ENCODE data around the gene NLGN2. TPM values are rescaled to one million over a fixed set of nuclear protein-coding genes. Genes with fewer than 3 reads are reported as not detected.

NLGN2 gene
- total RNA-seq, 4 donors from 2014 or later: 5.5 to 9.6 (median 6.4) TPM

DNA sequence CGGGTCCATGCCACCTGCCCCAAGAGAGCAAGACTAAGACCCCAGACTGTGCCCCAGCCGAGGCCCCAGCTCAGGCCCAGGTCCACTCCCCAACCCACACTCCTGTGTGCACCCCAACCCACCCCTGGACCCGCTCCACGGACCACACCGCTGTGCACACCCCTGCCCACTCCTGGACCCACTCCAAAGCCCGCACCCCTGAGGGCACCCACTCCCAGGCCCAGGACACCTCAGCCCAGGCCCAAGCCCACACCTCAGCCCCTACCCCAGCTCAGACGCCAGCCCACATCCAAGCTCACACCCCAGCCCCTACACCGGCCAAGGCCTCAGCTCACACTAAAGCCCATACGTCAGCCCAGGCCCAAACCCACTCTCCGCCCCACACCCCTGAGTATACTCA is 22.1 kb downstream of the NLGN2 start:
- no peak for DNase-seq (ENCODE audit: low spot score in 2 of 2)
- 90 to 93% methylated on average over 10 of the region's 10 CpGs for WGBS, 2 donors
- intact Hi-C loops (cut with DNase I; ENCODE audit: low total_unique reads): loop anchor here (10.0 kb wide), 2 partner anchors 65 to 135 kb away; partner anchors contain the start of gene SENP3
- TF ChIP-seq POLR2A (IDR thresholded peaks at IDR 0.05): no peak
- TF ChIP-seq, protein P1, sequence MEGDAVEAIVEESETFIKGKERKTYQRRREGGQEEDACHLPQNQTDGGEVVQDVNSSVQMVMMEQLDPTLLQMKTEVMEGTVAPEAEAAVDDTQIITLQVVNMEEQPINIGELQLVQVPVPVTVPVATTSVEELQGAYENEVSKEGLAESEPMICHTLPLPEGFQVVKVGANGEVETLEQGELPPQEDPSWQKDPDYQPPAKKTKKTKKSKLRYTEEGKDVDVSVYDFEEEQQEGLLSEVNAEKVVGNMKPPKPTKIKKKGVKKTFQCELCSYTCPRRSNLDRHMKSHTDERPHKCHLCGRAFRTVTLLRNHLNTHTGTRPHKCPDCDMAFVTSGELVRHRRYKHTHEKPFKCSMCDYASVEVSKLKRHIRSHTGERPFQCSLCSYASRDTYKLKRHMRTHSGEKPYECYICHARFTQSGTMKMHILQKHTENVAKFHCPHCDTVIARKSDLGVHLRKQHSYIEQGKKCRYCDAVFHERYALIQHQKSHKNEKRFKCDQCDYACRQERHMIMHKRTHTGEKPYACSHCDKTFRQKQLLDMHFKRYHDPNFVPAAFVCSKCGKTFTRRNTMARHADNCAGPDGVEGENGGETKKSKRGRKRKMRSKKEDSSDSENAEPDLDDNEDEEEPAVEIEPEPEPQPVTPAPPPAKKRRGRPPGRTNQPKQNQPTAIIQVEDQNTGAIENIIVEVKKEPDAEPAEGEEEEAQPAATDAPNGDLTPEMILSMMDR (IDR thresholded peaks at IDR 0.05): no peak
- H3K4me3 ChIP-seq (ENCODE audit: low read depth, poor library complexity, severe bottlenecking): no peak overlapping the region

DNA sequence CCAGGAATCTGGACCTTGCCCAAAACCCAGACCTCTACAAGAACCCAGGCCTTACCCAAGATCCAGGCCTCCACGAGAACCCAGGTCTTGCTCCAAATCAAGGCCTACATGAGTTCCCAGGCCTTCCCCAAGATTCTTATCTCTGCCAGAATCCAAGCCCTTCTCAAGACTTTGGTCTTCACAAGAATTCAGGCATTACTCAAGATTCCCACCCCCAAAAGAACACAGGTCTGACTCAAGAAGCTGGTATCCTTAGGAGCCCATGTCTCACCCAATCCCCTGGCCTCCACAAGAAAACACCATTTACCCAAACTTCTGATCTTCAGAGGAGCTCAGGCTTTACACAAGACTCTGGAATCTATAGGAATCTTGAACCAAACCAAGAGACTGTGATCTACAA is 23.6 kb downstream of the NLGN2 start:
- 81 to 89% methylated on average over 1 of the region's 1 CpG for whole genome bisulfite sequencing, 2 donors
- H3K4me3 ChIP-seq (ENCODE audit: low read depth, poor library complexity, severe bottlenecking): no peak overlapping the region
- no peak for DNase-seq (ENCODE audit: low spot score in 2 of 2)
- intact Hi-C loops (cut with DNase I; ENCODE audit: low total_unique reads): loop anchor here (10.0 kb wide), 1 partner anchor 134 kb away; the partner anchor contains the start of gene SENP3
- TF ChIP-seq POLR2A (IDR thresholded peaks at IDR 0.05): no peak
- TF ChIP-seq, protein P1 (IDR thresholded peaks at IDR 0.05): no peak

DNA sequence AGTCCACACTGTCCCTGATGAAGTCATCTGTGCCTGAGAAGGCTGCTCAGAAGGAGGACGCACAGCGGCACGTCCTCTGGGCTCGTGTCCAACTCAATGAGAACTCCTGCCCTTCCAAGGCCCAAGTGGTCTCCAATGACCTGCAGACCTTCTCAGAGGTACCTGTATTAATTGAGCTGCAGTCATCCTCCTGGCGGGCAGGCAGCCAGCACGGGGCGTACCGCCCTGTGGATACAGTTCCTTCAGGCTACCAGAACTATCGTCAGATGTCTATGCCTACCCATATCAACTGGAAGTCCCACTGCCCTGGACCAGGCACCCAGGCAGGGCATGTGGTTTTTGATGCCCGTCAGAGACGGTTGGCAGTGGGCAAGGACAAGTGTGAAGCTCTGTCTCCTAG is 24.7 kb downstream of the NLGN2 start:
- 86 to 93% methylated on average over 11 of the region's 11 CpGs for WGBS, 2 donors
- no peak for TF ChIP-seq POLR2A (IDR thresholded peaks at IDR 0.05)
- TF ChIP-seq, protein P1 (IDR thresholded peaks at IDR 0.05): no peak
- no peak for DNase-seq (ENCODE audit: low spot score in 2 of 2)
- H3K4me3 ChIP-seq (ENCODE audit: low read depth, poor library complexity, severe bottlenecking): no peak overlapping the region
- intact Hi-C loops (cut with DNase I; ENCODE audit: low total_unique reads): loop anchor here (10.0 kb wide), 1 partner anchor 133 kb away; the partner anchor contains the start of gene SENP3

DNA sequence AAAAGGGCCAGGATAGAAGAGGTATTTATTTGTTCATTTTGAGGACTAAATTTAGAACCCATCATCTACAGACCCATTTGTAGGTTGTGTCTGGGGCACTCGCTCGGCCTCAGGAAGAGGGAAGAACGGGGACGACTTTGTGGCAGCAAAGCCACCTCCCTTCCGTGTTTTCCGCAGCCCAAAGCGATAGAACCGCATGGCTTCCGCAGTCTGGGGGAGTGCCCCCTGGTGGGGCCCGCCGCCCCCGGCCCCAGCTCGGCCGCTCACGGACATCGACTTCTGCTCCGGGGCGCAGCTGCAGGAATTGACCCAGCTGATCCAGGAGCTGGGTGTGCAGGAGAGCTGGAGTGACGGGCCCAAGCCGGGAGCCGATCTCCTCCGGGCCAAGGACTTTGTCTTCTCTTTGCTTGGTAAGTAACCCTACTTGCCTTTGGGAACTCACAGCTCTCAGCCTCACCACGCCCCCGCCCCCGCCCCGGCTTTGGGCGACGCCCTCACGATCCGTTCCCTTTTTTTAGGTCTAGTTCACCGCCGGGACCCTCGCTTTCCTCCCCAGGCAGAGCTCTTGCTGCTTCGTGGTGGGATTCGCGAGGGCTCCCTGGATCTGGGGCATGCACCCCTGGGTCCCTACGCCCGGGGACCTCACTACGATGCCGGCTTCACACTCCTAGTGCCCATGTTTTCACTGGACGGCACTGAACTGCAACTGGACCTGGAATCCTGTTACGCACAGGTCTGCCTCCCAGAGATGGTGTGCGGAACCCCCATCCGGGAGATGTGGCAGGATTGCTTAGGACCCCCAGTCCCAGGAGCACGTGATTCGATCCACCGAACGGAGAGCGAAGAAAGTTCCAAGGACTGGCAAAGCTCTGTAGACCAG is 28.3 kb downstream of the NLGN2 start:
- 6 to 8% methylated on average over 39 to 47 of the region's 49 CpGs for WGBS, 2 donors
- intact Hi-C loops (cut with DNase I; ENCODE audit: low total_unique reads): loop anchor here (10.0 kb wide), 1 partner anchor 129 kb away; the partner anchor contains the start of gene SENP3

DNA sequence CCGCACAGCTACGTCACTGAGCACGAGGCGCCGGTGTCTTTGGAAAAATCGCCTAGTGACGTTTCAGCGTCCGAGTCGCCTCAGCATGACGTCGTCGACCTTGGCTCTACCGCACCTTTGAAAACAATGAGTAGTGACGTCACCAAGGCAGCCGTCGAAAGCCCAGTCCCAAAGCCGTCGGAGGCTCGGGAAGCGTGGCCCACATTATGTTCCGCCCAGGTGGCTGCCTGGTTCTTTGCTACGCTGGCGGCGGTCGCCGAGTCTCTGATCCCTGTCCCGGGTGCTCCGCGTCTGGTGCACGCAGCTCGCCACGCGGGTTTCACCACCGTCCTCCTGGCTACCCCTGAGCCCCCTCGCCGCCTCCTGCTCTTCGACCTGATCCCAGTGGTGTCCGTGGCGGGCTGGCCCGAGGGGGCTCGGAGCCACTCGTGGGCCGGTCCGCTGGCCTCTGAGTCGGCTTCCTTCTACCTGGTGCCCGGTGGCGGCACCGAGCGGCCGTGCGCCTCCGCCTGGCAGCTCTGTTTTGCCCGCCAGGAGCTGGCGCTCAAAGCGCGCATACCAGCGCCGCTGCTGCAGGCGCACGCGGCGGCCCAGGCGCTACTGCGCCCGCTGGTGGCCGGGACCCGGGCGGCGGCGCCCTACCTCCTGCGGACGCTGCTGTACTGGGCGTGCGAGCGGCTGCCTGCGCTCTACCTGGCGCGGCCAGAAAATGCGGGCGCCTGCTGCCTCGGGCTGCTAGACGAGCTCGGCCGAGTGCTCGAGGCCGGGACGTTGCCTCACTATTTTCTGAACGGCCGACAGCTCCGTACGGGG is 29.1 kb downstream of the NLGN2 start:
- peak; percentile 58 to 95 for DNase-seq (ENCODE audit: low spot score in 2 of 2)
- 5 to 6% methylated on average over 39 to 51 of the region's 92 CpGs for WGBS, 2 donors
- TF ChIP-seq, protein P1 (IDR thresholded peaks at IDR 0.05): no peak
- TF ChIP-seq POLR2A (IDR thresholded peaks at IDR 0.05): no peak
- intact Hi-C loops (cut with DNase I; ENCODE audit: low total_unique reads): loop anchor here (10.0 kb wide), 1 partner anchor 128 kb away; the partner anchor contains the start of gene SENP3
- no peak overlapping the region for H3K4me3 ChIP-seq (ENCODE audit: low read depth, poor library complexity, severe bottlenecking)

More for the DNA sequence above, 28.3 kb downstream of the NLGN2 start:
- peak overlapping the region; percentile 22 for H3K4me3 ChIP-seq (ENCODE audit: low read depth, poor library complexity, severe bottlenecking)
- TF ChIP-seq, protein P1 (IDR thresholded peaks at IDR 0.05): no peak
- no peak for TF ChIP-seq POLR2A (IDR thresholded peaks at IDR 0.05)
- peak; percentile 54 to 93 for DNase-seq (ENCODE audit: low spot score in 2 of 2)
